Neural crest cell (in vitro differentiated cells): Measurements from ENCODE around the gene BRD3. TPM values are rescaled to one million over a fixed set of nuclear protein-coding genes. Genes with fewer than 3 reads are reported as not detected.

Experiments
- DNase-seq: peaks from one replicate; pipeline ENCODE4 v3.0.0; 2021; ENCODE audit warnings: low read depth, mixed read lengths, low spot score
- H3K27ac Mint-ChIP-seq: one replicate; pipeline ENCODE4 v1.8.0; 2021; ENCODE audit warnings: mild to moderate bottlenecking, mixed read lengths; ENCODE audit not compliant: unreplicated experiment
- H3K27me3 Mint-ChIP-seq: 2 replicates; pipeline ENCODE4 v1.8.0; 2021; ENCODE audit warnings: low read depth, mild to moderate bottlenecking, mixed read lengths
- H3K36me3 Mint-ChIP-seq: 2 replicates; pipeline ENCODE4 v1.8.0; 2021; ENCODE audit warnings: low read depth, mild to moderate bottlenecking, mixed read lengths
- H3K4me1 Mint-ChIP-seq: 2 replicates; pipeline ENCODE4 v1.8.0; 2021; ENCODE audit warnings: mixed read lengths
- H3K4me3 Mint-ChIP-seq: one replicate; pipeline ENCODE4 v1.8.0; 2021; ENCODE audit warnings: mild to moderate bottlenecking, mixed read lengths
- H3K9me3 Mint-ChIP-seq: 2 replicates; pipeline ENCODE4 v1.8.0; 2021; ENCODE audit warnings: mixed read lengths
- total RNA-seq: library from RNA; stranded (reverse); gene quantifications from 2 replicates; pipeline ENCODE4 v1.2.1, GENCODE V29; 2021
- TF ChIP-seq, protein P1 (sequence below): fragments of 200-600 bp; sonication (generic); conservative IDR thresholded peaks from 2 replicates; pipeline ENCODE4 v1.5.0; 2021; ENCODE audit warnings: antibody characterized with exemption, mild to moderate bottlenecking

The BRD3 gene
- total RNA-seq, 1 donor from 2014 or later, result 73.2 TPM

DNA sequence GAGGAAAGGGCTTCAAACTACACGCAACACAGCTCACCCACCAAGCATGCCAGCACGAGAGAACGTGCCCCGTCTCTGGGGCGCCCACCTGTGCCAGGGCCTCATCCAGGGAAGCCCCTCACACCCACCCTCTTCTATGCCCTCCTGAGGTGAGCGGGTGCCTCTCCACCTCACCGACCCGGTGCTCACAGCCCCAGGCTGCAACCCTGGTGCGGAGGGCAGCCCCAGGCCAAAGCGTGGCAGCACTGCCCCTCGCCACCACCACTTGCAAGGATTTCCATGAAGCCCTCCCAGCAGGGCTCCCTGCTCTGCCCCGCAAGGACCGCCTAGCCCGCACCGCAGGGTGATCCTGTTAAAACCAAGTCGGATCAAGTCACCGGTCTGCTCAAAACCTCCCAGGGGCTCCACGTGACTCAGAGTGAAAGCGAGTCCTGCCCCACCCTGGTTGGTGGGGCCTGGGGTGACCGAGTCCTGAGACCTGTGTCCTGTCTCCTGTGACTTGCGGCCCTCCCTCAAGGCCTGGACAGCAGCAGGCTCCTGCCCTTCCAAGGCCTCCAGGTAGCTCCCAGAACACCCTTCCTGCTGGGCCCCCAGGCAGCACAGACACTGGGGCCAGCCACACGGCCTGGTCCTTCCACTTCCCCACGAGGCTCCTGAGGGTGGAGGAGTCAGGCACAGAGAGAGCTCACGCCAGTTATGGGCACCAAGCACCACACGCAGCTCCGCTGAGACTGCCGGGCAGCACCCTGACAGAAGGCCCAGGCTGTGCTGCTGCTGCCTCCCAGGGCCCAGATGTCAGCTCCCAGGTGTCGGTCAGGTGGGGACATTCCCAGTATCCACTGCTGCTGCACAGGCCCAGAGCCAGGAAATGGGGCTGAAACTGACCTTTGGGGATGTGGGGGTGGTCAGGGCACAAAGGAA lies 12.7 kb downstream of the BRD3 start:
- Mint-ChIP-seq H3K4me1 (peaks cover 19% of the 10 kb centered on the region), H3K4me3 (no peak overlapping the region), H3K27ac (no peak overlapping the region), H3K9me3 (no peaks in the 10 kb centered on the region), H3K27me3 (no peaks in the 10 kb centered on the region), H3K36me3 (no peaks in the 10 kb centered on the region)
- TF ChIP-seq, protein P1, sequence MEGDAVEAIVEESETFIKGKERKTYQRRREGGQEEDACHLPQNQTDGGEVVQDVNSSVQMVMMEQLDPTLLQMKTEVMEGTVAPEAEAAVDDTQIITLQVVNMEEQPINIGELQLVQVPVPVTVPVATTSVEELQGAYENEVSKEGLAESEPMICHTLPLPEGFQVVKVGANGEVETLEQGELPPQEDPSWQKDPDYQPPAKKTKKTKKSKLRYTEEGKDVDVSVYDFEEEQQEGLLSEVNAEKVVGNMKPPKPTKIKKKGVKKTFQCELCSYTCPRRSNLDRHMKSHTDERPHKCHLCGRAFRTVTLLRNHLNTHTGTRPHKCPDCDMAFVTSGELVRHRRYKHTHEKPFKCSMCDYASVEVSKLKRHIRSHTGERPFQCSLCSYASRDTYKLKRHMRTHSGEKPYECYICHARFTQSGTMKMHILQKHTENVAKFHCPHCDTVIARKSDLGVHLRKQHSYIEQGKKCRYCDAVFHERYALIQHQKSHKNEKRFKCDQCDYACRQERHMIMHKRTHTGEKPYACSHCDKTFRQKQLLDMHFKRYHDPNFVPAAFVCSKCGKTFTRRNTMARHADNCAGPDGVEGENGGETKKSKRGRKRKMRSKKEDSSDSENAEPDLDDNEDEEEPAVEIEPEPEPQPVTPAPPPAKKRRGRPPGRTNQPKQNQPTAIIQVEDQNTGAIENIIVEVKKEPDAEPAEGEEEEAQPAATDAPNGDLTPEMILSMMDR, result no peak
- DNase-seq, result no peak

DNA sequence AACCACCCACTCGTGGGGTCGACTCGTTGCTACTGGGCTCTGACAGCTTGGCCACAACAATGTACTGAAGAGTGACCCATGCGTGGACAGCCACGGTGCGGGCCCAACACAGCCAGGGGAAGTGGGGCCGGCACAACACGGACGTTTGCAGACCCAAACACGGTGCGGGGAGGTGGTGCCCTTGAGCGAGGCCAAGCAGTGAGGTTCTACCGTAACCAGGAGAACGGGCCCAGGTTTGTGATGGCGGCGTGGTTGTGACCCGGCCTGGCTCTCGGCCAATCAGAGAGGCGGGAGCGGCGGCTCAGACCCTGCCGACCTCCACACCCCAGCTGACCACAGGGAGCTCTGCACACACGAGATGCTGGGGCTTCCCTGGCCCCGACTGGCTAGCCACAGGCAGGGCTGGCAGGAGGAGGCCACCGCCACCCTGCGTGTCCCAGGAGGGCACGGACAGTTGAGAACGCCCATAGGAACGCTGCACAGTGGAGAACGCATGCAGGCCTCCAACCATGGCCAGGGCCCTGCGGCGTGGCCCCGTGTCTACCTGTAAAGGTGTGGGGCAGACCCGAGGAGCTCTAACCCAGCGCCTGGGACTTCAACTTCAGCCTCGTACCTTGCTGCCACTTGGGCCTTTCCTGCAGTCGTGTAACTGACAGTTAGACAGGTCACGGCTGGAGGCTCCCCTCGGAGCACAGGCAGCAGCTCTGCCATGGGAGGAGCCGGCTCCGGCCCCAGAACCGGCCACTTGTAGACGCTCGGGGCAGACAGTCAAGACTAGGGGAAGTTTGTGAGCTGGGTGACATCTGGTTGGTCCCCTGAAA lies 13.7 kb downstream of the BRD3 start:
- no peak for DNase-seq
- Mint-ChIP-seq H3K27ac (no peak overlapping the region), H3K4me1 (peaks cover 19% of the 10 kb centered on the region), H3K36me3 (no peaks in the 10 kb centered on the region), H3K4me3 (no peak overlapping the region), H3K27me3 (no peaks in the 10 kb centered on the region), H3K9me3 (no peaks in the 10 kb centered on the region)
- TF ChIP-seq, protein P1, result no peak

DNA sequence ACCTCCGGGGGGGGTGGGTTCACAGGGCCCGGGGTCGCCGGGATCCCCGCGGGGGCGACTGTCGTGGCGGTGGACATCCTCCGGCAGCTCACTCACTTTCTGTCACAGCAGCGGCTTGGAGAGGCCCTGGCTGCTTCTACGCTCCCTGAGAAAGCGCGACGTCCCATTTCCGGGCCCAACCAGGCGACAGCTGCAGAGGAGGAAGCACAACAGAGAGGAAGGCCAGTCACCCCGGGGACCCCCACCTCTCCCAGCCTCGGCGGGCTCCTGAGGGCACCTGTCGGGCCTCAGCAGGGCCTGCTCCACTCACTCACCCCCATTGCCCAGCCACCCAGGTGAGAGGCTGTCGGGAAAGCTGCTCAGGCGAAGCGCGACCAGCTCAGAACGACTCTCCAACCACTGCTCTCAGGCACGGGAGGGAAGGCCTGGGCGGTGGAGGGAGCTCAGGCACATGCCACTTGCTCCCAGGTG lies 14.4 kb downstream of the BRD3 start:
- H3K9me3 Mint-ChIP-seq, result no peaks in the 10 kb centered on the region
- no peak for DNase-seq
- H3K27me3 Mint-ChIP-seq, result no peaks in the 10 kb centered on the region
- no peak overlapping the region for H3K4me3 Mint-ChIP-seq
- no peak overlapping the region for H3K27ac Mint-ChIP-seq
- H3K36me3 Mint-ChIP-seq, result no peaks in the 10 kb centered on the region
- TF ChIP-seq, protein P1, result no peak
- peaks cover 13% of the 10 kb centered on the region for H3K4me1 Mint-ChIP-seq

DNA sequence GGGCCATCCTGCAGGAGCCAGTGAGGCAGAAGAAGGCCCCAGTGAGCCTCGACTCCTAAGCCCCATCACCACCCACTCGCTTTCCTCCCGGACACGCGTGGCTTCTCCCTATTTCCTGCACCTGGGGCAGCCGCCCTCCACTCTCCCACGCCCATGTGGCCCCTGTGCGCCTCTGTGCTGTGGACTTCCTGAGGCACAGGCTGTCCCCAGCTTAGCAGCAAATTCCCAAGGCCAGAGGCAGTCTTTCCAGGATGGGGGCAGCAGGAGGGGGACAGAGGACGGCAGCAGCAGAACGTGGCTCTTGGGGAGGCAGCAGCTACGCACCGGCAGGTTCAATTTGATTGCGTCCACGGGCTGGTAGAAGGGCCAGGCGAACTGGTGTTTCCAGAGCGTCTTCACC lies 14.9 kb downstream of the BRD3 start:
- no peaks in the 10 kb centered on the region for H3K36me3 Mint-ChIP-seq
- TF ChIP-seq, protein P1, result no peak

DNA sequence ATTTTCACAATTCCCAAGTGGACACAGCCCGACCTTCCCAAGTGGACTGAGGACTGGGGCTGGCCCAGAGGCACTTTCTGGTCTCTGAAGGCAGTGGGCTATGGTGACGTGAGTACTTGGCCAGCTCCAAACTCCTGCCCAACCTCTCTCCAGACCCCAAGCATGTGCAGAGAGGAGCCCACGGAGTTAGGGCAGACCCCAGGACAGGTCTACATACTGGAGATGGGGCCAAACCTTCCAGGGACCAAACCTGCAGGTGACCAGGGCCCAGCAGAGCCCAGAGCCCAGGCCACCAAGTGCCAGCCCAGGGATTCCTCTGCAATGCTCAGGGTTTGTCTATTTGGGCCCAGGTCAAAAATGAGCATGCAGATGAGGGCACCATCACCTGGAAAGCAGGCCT lies 15.3 kb downstream of the BRD3 start:
- TF ChIP-seq, protein P1, result no peak
- H3K4me1 Mint-ChIP-seq, result peaks cover 7% of the 10 kb centered on the region
- DNase-seq, result no peak
- H3K4me3 Mint-ChIP-seq, result no peak overlapping the region
- H3K9me3 Mint-ChIP-seq, result no peaks in the 10 kb centered on the region
- no peaks in the 10 kb centered on the region for H3K27me3 Mint-ChIP-seq
- H3K36me3 Mint-ChIP-seq, result no peaks in the 10 kb centered on the region
- H3K27ac Mint-ChIP-seq, result no peak overlapping the region

More for the DNA sequence above, 14.9 kb downstream of the BRD3 start:
- Mint-ChIP-seq H3K9me3 (no peaks in the 10 kb centered on the region), H3K4me1 (peaks cover 8% of the 10 kb centered on the region), H3K4me3 (no peak overlapping the region), H3K27ac (no peak overlapping the region), H3K27me3 (no peaks in the 10 kb centered on the region)
- no peak for DNase-seq
